SK-N-SH (cell line): ENCODE data around the gene TUBB2B. TPM values are rescaled to one million over a fixed set of nuclear protein-coding genes. Genes with fewer than 3 reads are reported as not detected.

Source experiments
- CTCF ChIA-PET: fragments of 300-600, 350-600 bp; formaldehyde crosslinking; extraction: SDS; loops from one replicate; lab custom pipeline; 2021; lab: Yijun Ruan, JAX
- POLR2A ChIA-PET: fragments of 350-600 bp; sonication (Branson Sonifier 250); formaldehyde crosslinking; extraction: SDS; loops from one replicate; lab custom pipeline; 2020; ENCODE audit warnings: antibody characterized with exemption, inconsistent platforms; lab: Yijun Ruan, JAX
- DNase-seq: peaks from one replicate; pipeline ENCODE4 v3.0.0; 2012
- H2AFZ ChIP-seq: fragments of 200-600 bp; sonication (generic); 2 replicates; pipeline ENCODE4 v1.8.1; 2016; ENCODE audit warnings: antibody characterized with exemption, mild to moderate bottlenecking, low read depth
- H3F3A ChIP-seq: fragments of 200-600 bp; sonication (generic); replicated peaks from 2 replicates; pipeline ENCODE3; 2016; ENCODE audit warnings: antibody characterized with exemption, mild to moderate bottlenecking; ENCODE audit not compliant: insufficient read depth
- H3K27ac ChIP-seq, 2 experiments: fragments of 200-500 bp in 1 of 2; fragments of 200-600 bp in 1 of 2; sonication (Bioruptor generic) in 1 of 2; sonication (generic), shearing (Covaris generic) in 1 of 2; 2 replicates each; pipeline versions ENCODE4 v1.5.1 to v1.6.1; 2014 to 2016; ENCODE audit warnings: low read depth in 2 of 2, inconsistent platforms in 1 of 2, low read length in 1 of 2, mild to moderate bottlenecking in 1 of 2, mixed read lengths in 1 of 2
- H3K27me3 ChIP-seq: fragments of 200-600 bp; sonication (generic), shearing (Covaris generic); 2 replicates; pipeline ENCODE4 v1.6.1; 2016; ENCODE audit warnings: mixed run types; ENCODE audit not compliant: insufficient read depth
- H3K36me3 ChIP-seq, 2 experiments: fragments of 200-500 bp in 1 of 2; fragments of 200-600 bp in 1 of 2; sonication (Bioruptor generic) in 1 of 2; sonication (generic) in 1 of 2; replicated peaks in 1 of 2; 2 replicates each; pipeline versions ENCODE3 to v1.5.1; 2014 to 2016; ENCODE audit warnings: low read length in 1 of 2, mild to moderate bottlenecking in 1 of 2; ENCODE audit not compliant: insufficient read depth in 2 of 2, control insufficient read depth in 1 of 2
- H3K4me1 ChIP-seq, 2 experiments: fragments of 200-500 bp in 1 of 2; fragments of 200-600 bp in 1 of 2; sonication (Bioruptor generic) in 1 of 2; sonication (generic), shearing (Covaris generic) in 1 of 2; 2 replicates each; pipeline versions ENCODE4 v1.5.1 to v1.6.1; 2014 to 2016; ENCODE audit warnings: low read depth in 1 of 2, low read length in 1 of 2, mixed run types in 1 of 2; ENCODE audit not compliant: insufficient read depth in 2 of 2, control insufficient read depth in 1 of 2
- H3K4me2 ChIP-seq: fragments of 200-600 bp; sonication (generic), shearing (Covaris generic); 2 replicates; pipeline ENCODE4 v1.6.1; 2017; ENCODE audit warnings: mixed run types
- H3K4me3 ChIP-seq, 2 experiments: fragments of 200-500 bp in 1 of 2; fragments of 200-600 bp in 1 of 2; sonication (Bioruptor generic) in 1 of 2; sonication (generic), shearing (Covaris generic) in 1 of 2; 2 replicates each; pipeline versions ENCODE4 v1.5.1 to v1.8.1; 2014 to 2016; ENCODE audit warnings: low read depth in 2 of 2, inconsistent platforms in 1 of 2, low read length in 1 of 2, mild to moderate bottlenecking in 1 of 2, mixed read lengths in 1 of 2, moderate library complexity in 1 of 2
- H3K79me2 ChIP-seq: fragments of 200-600 bp; sonication (generic); 2 replicates; pipeline ENCODE4 v1.8.1; 2017; ENCODE audit warnings: mild to moderate bottlenecking; ENCODE audit not compliant: insufficient read depth
- H3K9ac ChIP-seq: fragments of 200-600 bp; sonication (generic); 2 replicates; pipeline ENCODE4 v1.6.1; 2017; ENCODE audit warnings: mixed run types
- H3K9me2 ChIP-seq: fragments of 200-600 bp; sonication (generic); 2 replicates; pipeline ENCODE4 v1.6.1; 2017; ENCODE audit warnings: mixed run types
- H3K9me3 ChIP-seq: fragments of 200-600 bp; sonication (generic); 2 replicates; pipeline ENCODE4 v1.6.1; 2017; ENCODE audit warnings: mixed run types, mild to moderate bottlenecking, moderate library complexity
- H4K20me1 ChIP-seq: fragments of 200-600 bp; sonication (generic); 2 replicates; pipeline ENCODE4 v1.6.1; 2017; ENCODE audit warnings: mild to moderate bottlenecking, mixed run types; ENCODE audit not compliant: insufficient read depth
- CTCF ChIP-seq: fragments of 200-600 bp; sonication (generic); IDR thresholded peaks from 2 replicates; pipeline ENCODE4 v1.6.1; 2017; ENCODE audit warnings: antibody characterized with exemption, mild to moderate bottlenecking, moderate library complexity
- EP300 ChIP-seq, 2 experiments: IDR thresholded peaks; 2 replicates each; pipeline versions ENCODE4 v1.4.0 to v1.6.1; 2012; ENCODE audit warnings: borderline replicate concordance in 1 of 2, low read depth in 1 of 2, low read length in 1 of 2
- FOSL2 ChIP-seq: IDR thresholded peaks from 2 replicates; pipeline ENCODE4 v1.4.0; 2012; ENCODE audit warnings: low read depth, mild to moderate bottlenecking, moderate library complexity, borderline replicate concordance
- FOXJ3 ChIP-seq: sonication (generic); formaldehyde crosslinking; IDR thresholded peaks from 2 replicates; pipeline ENCODE4 v1.5.1; 2020; ENCODE audit warnings: mild to moderate bottlenecking, missing genetic modification reagents
- FOXM1 ChIP-seq: IDR thresholded peaks from 2 replicates; pipeline ENCODE4 v1.4.0; 2012; ENCODE audit warnings: low read depth, mild to moderate bottlenecking
- GATA2 ChIP-seq: sonication (generic); formaldehyde crosslinking; IDR thresholded peaks from 2 replicates; pipeline ENCODE4 v1.5.0; 2020; ENCODE audit warnings: mild to moderate bottlenecking, missing genetic modification reagents
- IRF3 ChIP-seq: fragments of 150-350 bp; IDR thresholded peaks from 2 replicates; pipeline ENCODE4 v1.6.1; 2016; ENCODE audit warnings: mild to moderate bottlenecking, low read depth, low read length
- JUND ChIP-seq: IDR thresholded peaks from 2 replicates; pipeline ENCODE4 v1.4.0; 2012
- NRF1 ChIP-seq: IDR thresholded peaks from 2 replicates; pipeline ENCODE4 v1.6.1; 2012; ENCODE audit warnings: low read depth, mild to moderate bottlenecking, low read length
- RAD21 ChIP-seq: IDR thresholded peaks from 2 replicates; pipeline ENCODE4 v1.6.1; 2012; ENCODE audit warnings: mild to moderate bottlenecking, low read length
- REST ChIP-seq: IDR thresholded peaks from 2 replicates; pipeline ENCODE4 v1.6.1; 2012; ENCODE audit warnings: mild to moderate bottlenecking, low read depth, low read length, moderate library complexity
- RFX5 ChIP-seq: IDR thresholded peaks from 2 replicates; pipeline ENCODE4 v1.6.1; 2012; ENCODE audit warnings: mild to moderate bottlenecking, improper control_type of control experiment, low read length
- RXRA ChIP-seq: IDR thresholded peaks from 2 replicates; pipeline ENCODE4 v1.4.0; 2012; ENCODE audit warnings: low read depth, mild to moderate bottlenecking, borderline replicate concordance
- USF2 ChIP-seq: fragments of 150-350 bp; IDR thresholded peaks from 2 replicates; pipeline ENCODE4 v1.6.1; 2017; ENCODE audit warnings: antibody characterized with exemption, low read length, low read depth, borderline replicate concordance
- ZBTB33 ChIP-seq: IDR thresholded peaks from 2 replicates; pipeline ENCODE4 v1.4.0; 2012; ENCODE audit warnings: low read depth, borderline replicate concordance
- WGBS: methylation state at CpG from one replicate; pipeline ENCODE4 v1.1.6; 2017; ENCODE audit warnings: low lambda C conversion rate; 5-methylcytosine and 5-hydroxymethylcytosine counted together
- polyA plus RNA-seq, 3 experiments: library from polyadenylated mRNA; depleted of rRNA; stranded (reverse); fragments of >200 nt; gene quantifications; 2 replicates each; pipeline ENCODE4 v1.2.3, GENCODE V29; 2012

The TUBB2B gene
- polyA plus RNA-seq, 1 of the 3 experiments (the other 2 are of a cell fraction) = 162 TPM

DNA sequence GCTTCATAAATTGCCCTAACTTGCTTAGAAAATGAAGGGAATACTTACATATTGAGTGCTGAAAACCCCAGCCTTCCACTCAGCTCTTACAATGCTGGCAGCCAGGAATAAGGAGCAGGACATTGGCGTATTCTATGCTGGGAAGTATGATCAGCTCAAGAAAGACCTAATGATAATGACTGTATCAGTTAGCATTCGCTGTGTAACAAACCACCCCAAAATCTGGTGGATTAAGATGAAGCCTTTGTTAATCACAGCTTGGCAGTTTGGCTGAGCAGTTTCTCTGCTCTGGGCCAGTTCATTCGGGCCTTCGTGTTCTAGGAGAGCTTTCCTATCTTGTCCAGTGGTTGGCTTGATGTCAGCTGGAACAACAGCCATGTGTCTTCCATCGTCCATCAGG is 36.7 kb downstream of the TUBB2B start:
- Histone ChIP-seq H3F3A (no peaks in the 10 kb centered on the region), H3K9ac (no peak overlapping the region), H3K4me1 (peaks cover 0 to 9% of the 10 kb centered on the region in 2 experiments; a peak in 1 of 4 replicates), H3K9me3 (no peaks in the 10 kb centered on the region), H3K27ac (no peak overlapping the region), H3K9me2 (no peaks in the 10 kb centered on the region), H4K20me1 (no peaks in the 10 kb centered on the region), H3K4me3 (no peak overlapping the region), H2AFZ (no peak overlapping the region), H3K36me3 (no peaks in the 10 kb centered on the region), H3K27me3 (no peaks in the 10 kb centered on the region), H3K4me2 (no peak overlapping the region), H3K79me2 (no peaks in the 10 kb centered on the region)
- POLR2A ChIA-PET = no interaction called here
- WGBS = 89% methylated on average over 5 of the region's 5 CpGs
- TF ChIP-seq REST (no peak), RXRA (no peak), JUND (no peak), USF2 (no peak), IRF3 (no peak), FOXJ3 (CRISPR knock-in tag) (no peak), FOSL2 (no peak), RFX5 (no peak), ZBTB33 (no peak), FOXM1 (no peak), CTCF (no peak), EP300 (IDR thresholded peaks at IDR 0.05; ENCODE audit: borderline replicate concordance in 1 of 2, low read depth in 1 of 2, low read length in 1 of 2) (no peak), GATA2 (no peak), RAD21 (no peak), NRF1 (no peak)
- no peak for DNase-seq
- CTCF ChIA-PET = interaction anchor here (1.1 to 1.3 kb wide), 2 partner anchors 44 to 61 kb away, joined by 3 to 4 read pairs; no protein-coding TSS in a partner anchor
